Loucy (cell line): ENCODE results near the gene ADAMTS6.

ENCODE experiments used
- EZH2phosphoT487 ChIP-seq: fragments of 200-600 bp; IDR thresholded peaks from 2 replicates; pipeline ENCODE4 v1.6.1; 2018; ENCODE audit warnings: antibody characterized with exemption, mild to moderate bottlenecking, moderate library complexity, borderline replicate concordance
- TF ChIP-seq, protein P1 (sequence below): fragments of 200-600 bp; sonication (generic); conservative IDR thresholded peaks from 2 replicates; pipeline ENCODE4 v1.5.1; 2014; ENCODE audit warnings: mild to moderate bottlenecking, antibody characterized with exemption, low read length

DNA sequence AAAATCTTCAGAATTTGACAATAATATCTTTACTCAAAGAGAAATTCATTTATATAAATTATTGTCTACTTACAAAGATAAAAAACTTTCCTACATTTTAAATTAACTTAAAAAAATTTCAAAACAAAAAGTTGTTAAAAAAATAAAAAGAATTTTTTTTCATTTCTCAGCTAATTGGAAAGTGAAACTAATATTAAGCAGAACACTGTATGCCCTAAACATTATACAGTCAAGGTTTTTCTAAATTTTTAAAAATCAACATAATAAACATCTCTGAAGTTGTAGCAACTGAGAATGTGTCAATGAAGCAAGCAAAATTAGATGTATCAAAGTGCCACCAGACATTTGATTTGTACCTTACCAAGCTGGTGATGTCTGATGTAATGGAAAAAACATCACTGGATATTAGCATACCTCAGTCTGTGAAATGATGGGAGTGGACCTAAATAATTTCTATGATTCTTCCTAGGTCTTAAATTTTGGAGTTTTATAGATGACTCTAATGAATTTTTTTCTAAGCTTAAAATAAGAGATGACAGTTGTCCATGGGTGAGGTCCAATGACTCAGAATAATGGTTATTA is 290.1 kb downstream of the ADAMTS6 start:
- TF ChIP-seq, protein P1, sequence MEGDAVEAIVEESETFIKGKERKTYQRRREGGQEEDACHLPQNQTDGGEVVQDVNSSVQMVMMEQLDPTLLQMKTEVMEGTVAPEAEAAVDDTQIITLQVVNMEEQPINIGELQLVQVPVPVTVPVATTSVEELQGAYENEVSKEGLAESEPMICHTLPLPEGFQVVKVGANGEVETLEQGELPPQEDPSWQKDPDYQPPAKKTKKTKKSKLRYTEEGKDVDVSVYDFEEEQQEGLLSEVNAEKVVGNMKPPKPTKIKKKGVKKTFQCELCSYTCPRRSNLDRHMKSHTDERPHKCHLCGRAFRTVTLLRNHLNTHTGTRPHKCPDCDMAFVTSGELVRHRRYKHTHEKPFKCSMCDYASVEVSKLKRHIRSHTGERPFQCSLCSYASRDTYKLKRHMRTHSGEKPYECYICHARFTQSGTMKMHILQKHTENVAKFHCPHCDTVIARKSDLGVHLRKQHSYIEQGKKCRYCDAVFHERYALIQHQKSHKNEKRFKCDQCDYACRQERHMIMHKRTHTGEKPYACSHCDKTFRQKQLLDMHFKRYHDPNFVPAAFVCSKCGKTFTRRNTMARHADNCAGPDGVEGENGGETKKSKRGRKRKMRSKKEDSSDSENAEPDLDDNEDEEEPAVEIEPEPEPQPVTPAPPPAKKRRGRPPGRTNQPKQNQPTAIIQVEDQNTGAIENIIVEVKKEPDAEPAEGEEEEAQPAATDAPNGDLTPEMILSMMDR, result no peak
- TF ChIP-seq EZH2phosphoT487, result no peak
